SIG-M5 treated with dmso at 0.1 percent for 504 hours (cell line): ENCODE measurements around the gene TAS2R16.

Experiments
- DNase-seq: peaks from one replicate; lab custom pipeline; 2025; ENCODE audit not compliant: unreplicated experiment; lab: John Stamatoyannopoulos, UW

The TAS2R16 gene, protein sequence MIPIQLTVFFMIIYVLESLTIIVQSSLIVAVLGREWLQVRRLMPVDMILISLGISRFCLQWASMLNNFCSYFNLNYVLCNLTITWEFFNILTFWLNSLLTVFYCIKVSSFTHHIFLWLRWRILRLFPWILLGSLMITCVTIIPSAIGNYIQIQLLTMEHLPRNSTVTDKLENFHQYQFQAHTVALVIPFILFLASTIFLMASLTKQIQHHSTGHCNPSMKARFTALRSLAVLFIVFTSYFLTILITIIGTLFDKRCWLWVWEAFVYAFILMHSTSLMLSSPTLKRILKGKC

DNA sequence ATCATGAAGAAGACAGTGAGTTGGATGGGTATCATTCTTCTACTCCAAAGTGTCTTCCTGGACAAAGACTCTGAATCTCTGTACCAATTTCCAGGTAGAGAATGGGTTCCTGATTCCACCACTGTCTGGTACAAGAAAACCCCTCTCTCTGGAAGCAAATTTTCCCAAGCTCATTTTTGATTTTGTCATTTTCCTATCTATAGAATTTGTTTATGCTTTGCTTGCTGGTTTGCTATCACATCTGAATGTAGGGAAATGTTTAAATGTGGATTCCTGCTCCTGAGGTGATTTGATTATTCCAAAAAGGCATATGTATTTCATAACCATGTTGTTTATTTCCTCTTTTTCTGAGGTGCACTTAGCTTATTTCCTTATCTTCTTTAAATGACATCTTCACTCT lies at the start of gene TAS2R16:
TSS of gene TAS2R16 (minus strand) at position 101 of the 400 bp plus-strand sequence. CDS start at position 35, 66 bp downstream.
- no peak for DNase-seq

DNA sequence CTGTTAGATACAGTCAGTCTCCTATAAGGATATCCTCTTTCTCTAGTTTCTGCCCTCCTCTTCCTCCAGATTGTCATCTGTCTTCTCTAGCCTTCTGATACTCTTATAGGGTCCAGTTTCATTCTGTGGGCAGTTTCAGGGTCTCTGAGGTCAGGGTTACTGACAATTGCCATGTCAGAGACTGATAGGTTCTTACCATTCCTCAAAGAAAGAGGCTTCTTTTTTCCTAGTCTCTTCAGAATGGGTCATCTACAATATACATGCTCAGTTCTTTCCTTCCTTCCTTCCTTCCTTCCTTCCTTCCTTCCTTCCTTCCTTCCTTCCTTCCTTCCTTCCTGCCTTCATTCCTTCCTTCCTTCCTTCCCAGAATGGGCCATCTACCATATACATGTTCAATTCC lies 48.1 kb upstream of the TAS2R16 start:
- DNase-seq = no peak

DNA sequence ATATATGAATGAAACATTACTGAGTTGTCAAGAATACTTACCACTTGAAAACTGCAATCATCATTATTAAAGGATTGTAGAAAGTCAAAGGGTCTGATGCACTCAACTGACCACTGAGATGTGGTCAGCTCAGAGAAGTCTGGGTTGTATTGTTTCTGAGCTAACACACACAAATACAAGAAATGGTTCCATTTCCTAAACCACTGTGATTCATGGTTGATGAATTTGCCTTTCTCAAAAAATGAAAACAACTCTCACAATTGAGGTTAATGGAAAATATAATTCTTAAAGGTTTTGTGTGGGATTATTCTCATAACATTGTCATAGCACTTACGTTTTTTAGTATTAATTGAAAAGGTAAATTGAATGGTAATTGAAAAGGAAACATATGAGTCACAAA lies 45.6 kb upstream of the TAS2R16 start:
- no peak for DNase-seq

DNA sequence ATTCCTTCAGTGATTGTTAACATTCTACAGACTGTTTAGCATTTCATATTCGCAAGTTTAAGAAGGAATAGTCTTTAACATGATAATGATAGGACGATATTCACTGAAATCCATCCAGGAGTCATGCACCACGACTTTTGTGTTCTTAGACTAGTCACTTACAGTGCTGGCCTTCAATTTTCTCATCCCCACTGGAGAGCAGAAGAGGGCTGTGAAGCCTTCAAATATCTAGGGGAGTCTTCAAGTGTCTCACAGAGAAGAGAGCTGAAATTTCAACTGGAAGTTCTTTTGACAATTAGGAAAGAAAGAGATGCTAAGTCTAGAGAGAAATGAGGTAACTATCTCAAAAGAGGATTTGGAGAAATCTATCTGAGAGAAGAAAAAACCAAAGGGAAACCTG lies 43.8 kb upstream of the TAS2R16 start:
- no peak for DNase-seq

DNA sequence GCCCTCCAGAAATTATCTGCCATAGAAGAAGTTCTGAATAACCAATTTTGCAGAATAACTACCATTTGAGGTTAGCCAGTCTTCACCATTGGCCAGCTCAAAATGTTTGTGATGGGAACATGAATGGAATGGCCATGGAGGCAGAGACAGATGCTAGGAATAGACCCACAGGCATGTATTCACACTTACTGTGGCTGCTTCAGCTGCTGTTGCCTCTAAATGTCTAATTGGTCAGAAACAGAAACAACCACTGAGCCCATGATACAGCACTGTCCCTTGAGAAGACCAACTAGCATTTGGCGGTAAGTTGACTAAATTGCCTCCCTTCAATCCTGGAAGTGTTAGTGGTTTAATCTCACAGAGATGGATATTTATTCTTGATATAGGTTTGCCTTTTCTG lies 38.6 kb upstream of the TAS2R16 start:
- DNase-seq = no peak

DNA sequence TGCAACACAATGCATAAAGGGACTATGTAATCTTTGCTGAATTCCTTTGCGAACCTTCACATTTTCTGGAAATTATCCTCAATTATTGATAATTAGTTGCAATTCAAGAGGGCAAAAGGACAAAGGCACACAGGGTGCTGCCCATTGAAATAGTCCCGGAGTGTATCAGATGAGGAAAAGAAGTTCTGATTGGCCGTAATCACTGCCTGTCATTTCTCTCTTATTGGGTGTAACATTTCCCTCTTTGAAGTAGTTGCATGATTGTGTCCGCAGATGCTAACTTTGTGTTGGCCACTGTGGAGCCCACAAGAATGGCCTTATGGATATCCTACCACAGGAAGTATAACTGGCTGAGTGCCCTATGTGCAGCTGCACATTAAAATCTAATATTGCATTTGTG lies 35.1 kb upstream of the TAS2R16 start:
- no peak for DNase-seq

DNA sequence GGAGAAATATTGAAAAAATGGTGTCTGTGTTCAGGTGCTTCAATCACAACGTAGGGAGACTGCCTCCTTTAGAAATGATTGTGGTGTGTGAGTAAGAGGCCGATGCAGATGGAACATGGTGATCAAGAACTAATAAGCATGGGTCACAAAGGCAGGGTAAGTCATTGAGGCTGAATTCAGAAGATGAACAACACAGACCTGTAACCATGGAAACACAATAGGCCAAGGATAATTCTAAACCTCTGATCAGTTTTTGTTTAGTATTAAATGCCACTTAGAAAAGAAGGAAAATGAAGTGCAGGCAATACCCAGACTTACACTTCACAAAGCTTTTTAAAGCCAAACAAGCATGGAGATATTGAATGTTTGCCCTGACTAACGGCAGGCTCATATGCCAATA lies 32.8 kb upstream of the TAS2R16 start:
- no peak for DNase-seq

DNA sequence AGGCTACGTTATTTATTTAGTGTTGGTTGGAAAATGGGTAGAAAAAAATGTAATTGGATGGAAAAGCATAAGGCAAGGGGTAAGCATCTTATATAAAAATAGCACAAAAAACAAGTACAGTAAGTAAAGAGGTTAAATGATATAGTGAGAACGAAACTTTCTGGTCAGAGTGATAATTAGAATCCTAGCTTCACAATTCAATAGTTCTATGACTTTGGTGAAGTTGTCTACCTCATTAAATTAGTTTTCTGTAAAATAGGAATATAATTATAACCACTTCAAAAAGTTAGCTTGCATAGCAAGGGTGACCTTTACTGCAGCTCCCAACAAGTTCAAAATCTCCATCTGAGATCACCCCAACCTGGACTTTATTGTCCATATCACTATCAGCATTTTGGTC lies 30.8 kb upstream of the TAS2R16 start:
- DNase-seq = no peak

DNA sequence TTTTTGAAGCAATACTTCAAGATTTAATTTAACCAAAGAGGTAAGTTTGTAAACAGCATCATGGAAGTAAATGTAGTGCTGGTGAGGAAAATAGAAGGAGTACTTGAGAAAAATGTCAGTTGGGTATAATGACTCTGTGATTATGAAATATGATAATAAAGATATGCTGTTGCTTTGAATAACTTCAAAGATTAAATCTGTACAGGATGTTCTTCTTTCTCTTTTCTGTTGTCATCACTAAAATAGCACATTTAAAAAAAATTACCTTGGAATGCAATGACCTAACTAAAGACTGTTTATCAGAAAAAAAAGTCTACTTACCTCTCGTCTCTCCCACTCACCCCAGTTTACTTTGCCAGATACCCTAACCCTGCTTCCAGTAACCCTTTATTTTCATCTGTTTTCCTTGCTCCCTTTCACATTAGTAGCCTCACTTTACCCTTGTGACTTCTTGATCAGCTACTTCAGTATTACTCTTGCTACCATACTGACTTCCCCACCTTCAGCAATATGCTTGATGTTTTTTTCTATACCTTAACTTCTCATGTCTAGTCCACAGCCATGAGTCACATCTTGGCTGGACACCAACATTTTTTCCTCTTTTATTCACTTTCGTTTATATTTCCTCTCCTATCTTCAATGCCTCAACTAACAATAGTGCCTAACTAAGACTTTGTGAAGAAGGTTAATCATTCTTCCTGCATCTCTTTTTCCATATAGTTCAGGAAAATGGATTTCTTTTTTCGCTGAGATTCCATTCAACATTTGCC lies 29.7 kb upstream of the TAS2R16 start:
- DNase-seq = no peak

DNA sequence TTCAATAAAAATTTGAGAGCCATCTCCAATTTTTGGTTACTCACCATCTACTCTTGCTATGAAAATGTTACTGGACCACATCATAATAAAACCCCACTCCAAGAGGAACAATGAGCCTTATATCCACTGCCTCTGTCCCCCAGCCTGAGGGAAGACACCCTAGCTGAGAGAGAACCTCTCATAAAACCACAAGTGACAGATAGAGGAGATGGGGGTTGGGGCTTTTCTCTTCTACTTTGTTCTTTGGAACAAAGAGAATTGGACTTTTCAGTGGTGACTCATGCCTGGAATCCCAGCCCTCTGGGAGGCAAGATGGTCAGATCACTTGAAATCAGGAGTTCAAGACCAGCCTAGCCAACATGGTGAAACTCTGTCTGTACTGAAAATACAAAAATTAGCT lies 27.6 kb upstream of the TAS2R16 start:
- no peak for DNase-seq

DNA sequence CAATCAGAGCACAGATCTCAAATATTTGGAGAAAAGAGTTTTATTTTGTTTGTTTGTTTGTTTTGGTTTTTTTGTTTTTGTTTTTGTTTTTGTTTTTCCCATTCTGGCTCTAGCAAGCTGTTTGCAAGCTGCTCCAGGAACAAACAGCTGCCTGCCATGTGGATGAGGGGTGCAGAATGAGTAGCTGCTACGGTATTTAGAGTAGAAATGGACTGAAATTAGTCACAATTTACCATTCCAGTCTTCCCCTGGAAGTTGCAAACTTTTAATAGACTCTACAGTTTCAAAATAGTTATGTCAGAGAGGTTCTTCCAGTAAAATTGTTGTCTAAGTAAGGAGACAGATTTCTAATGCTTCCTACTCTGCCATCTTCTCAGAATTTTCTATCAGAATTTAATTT lies 27.1 kb upstream of the TAS2R16 start:
- DNase-seq = no peak

DNA sequence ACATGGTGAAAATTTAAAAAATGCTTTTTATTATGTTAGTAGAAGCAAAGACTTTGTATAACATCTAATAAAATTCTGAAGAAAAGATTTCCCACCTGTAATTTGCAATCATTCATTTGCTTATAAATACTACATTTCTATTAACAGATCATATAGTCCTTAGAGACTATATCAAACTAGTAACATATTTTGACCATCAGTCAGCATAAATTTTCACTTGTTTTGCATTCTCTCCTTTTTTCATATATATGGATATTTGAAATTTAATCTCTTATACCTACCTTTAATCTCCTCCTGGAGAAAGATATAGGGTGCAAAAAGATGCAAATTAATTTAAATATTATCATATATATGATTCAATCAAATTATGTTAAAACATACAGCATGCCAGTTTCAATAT lies 16.9 kb upstream of the TAS2R16 start:
- no peak for DNase-seq

DNA sequence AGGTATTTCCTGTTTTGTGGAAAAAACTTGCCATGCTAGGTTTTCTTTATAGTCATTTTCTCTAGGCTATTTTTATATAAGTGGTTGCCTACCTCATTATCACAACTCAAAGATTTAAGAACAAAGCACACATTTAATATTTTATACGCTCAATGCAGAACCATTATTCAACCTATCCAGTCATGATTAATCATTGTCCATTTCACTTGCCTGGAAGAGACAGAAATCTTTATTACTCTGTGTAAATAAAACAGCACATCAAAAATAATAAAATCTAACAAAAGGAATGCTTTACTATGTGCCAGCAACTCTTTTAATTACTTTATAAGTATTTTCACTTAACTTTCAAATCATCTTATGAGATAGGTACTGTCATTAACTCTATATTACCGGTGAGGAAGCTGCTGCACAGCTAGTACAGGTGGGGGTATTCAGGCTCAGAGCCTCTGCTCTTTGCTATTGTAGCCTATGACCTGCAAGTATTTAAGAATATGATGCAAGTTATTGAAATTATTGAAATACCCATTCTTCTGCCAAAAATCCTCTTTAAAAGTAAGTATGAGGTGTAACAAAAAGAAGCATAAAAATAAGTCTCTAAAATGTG lies 16.4 kb upstream of the TAS2R16 start:
- no peak for DNase-seq

DNA sequence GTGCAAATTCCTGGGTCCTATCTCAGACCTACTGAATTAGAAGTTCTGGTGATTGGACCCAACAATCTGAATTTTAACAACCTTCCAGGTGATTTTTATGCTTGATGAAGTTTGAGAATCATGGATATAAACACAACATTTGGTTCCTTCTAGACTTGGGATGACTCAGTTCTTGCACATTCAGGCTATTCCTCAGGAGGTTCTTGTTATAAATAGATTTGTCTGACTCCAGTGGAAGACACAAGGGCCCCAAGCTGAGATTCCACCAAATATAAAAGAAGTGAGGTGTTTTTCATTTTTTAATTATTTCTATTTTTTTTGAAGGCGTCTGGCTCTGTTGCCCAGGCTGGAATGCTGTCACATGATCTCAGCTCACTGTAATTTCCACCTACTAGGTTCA lies 9.4 kb upstream of the TAS2R16 start:
- no peak for DNase-seq

DNA sequence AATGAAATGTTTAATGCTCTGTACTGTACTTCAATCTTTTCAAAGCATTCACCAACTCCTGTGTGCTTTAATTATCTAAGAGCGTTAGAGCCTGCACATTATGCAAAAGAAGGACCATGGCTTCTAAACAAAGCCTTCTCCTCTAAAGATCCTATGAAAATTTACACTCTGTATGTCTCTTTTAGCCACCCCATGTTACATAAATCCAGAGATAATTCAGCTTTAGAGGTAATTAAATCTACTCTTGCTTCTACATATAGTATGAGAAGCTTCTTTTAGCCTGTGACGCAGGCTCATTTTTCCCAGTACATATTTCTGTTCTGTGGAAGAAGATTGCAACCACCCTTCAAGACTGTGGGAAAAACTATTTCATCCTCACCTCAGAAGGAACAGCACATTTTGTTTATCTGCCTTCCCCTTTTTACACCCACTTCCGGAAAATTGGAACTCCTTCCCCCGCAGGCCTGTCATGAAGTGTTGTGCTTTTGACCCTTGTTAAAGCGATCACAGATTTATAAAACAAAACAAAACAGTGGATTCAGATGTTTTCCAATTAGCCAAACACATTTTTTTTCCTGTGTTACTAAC lies 8.1 kb upstream of the TAS2R16 start:
- no peak for DNase-seq

DNA sequence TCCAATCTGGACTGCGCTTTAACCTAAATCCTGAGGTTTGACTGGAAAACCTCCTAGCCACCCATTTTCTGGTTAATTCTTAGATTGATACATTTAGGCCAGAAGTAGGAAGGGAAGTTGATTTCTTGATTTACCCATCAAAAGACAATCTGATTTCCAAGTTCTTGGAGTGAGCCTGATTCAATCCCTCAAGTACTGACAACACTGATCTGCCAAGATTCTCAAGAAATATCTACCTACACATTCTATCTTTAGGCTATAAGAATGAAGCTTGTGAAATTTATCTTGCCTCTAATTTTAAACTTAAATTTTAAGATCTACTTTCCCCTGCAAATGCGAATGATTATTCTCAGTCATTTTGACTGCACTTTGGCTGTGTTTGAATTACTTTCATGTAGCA lies 5.9 kb downstream of the TAS2R16 start:
- DNase-seq = no peak

DNA sequence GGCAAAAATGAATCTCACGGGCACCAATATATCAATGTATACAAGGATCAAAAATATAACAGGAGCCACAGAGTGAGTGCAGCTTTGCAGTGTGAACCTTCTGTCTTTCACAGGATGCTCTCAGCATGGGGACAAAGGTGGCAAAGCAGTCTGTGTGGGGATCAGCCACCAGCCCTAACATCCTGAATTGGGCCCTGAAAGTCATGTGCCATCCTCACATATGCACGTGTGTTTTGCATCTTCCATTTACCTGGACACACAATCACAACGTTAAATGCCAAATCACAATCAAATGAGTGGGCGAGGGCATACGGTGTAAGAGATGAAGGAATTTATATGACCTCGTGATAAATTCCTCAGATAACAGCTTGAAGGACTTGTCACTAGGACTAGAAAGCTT lies 6.5 kb downstream of the TAS2R16 start:
- no peak for DNase-seq

DNA sequence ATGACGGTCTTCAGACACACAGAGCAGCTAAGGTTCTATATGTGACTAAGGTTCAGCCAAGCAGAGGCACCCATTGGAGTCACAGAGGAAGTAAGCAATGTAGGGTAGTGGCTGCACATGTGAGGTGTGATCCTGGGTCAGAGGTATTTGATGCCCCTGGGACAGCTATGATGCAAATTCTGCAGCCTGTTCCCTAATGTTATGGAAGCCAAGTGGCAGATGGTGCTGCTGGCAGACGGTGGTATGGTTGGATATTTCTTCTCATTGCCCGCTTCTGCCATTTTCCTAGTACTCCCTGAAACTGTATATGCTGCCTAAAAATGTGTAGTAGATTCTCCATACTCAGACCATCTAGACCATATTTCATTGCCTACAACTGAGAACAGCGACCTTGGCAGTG lies 7.2 kb downstream of the TAS2R16 start:
- no peak for DNase-seq

DNA sequence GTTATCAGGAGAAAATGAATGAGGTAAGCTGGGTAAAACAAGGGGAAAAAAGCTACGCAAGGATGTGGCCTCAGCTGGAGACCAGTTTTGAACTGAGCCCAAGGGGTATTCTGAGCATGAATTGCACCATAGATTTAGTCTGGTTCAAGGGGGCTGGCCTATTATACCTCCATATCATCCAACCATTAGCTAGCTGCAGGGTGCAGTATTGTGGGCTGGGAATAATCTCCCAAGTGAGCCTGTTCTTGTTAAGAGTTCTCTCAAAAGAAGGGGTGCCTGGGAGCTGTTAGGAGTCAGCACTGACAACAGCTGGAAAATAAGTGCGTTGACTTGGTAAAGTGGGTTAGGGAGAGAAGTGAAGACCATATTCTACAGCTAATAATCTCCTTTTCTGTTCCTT lies 8.0 kb downstream of the TAS2R16 start:
- DNase-seq = no peak

DNA sequence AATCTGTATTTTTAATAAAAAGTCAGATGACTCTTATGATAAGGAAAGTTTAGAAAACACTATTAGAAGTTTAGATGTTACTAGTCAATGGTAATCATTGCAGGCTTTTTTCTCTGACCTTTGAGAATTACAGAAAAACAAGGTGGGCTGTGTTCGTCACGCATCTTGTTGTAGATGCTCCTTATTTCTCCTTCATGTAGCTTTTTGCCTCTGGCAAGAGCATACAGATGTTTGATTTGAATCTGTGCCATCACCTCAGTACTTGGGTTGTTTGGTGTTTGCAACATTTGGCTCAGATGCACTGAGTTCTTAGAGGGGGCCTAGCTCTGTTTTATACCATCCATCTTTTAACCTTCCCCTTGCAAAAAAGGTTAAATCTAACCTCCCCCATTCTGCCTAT lies 11.5 kb downstream of the TAS2R16 start:
- no peak for DNase-seq

DNA sequence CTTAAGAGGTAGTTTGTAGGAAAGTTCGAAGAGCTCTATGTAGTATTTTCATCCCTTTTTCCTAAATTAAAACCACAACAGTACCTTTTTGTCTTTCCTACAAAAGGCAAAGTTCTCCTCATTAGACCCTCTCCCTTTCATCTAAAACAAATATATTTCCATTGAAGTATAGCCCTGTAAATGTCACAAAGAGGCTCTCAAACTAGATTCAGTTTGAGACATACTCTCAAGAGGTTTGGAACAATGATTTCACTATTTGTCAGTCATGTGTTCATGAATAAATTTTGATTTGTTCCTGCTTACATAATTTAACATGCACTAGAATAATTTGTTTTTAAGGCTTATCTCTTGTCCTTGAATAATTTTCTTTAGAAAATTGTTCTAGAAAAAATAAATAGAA lies 12.2 kb downstream of the TAS2R16 start:
- no peak for DNase-seq

DNA sequence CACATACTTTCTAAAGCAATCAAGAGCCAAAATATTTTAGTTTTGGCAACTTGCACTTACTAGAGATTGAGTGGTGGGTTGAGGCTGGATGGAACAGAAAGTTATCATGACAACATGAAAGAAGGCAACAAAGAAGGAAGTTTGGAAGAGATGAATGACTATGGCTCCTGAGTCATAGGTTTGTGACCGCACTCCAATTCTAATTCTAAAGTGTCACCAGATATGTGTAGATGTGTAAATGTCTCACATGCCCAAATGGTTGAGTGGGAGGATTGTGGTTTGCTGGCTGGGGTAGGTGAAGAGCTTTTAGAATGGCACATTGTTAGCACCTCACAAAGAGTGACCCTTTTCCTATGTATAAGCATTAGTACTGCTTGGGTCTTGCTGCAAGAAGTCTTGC lies 20.2 kb downstream of the TAS2R16 start:
- no peak for DNase-seq
